Ishikawa (cell line): ENCODE measurements around the gene NMRAL1.

ENCODE experiments used
- CEBPB ChIP-seq: IDR thresholded peaks from 2 replicates; pipeline ENCODE4 v1.6.1; 2012
- EGR1 ChIP-seq: IDR thresholded peaks from 2 replicates; pipeline ENCODE4 v1.6.1; 2012
- EP300 ChIP-seq: IDR thresholded peaks from 2 replicates; pipeline ENCODE4 v1.6.1; 2012; ENCODE audit warnings: borderline replicate concordance
- NFIC ChIP-seq: IDR thresholded peaks from 2 replicates; pipeline ENCODE4 v1.6.1; 2012
- RAD21 ChIP-seq: IDR thresholded peaks from 2 replicates; pipeline ENCODE4 v1.6.1; 2012; ENCODE audit warnings: low read depth
- TCF12 ChIP-seq: IDR thresholded peaks from 2 replicates; pipeline ENCODE4 v1.6.1; 2012; ENCODE audit warnings: low read depth
- TEAD4 ChIP-seq: IDR thresholded peaks from 2 replicates; pipeline ENCODE4 v1.6.1; 2012
- YY1 ChIP-seq: IDR thresholded peaks from 2 replicates; pipeline ENCODE4 v1.6.1; 2012; ENCODE audit warnings: low read depth
- TF ChIP-seq, protein P1 (sequence below): IDR thresholded peaks from 2 replicates; pipeline ENCODE4 v1.6.1; 2012
- TF ChIP-seq, protein P2 (sequence below): IDR thresholded peaks from 2 replicates; pipeline ENCODE4 v1.6.1; 2012; ENCODE audit warnings: low read depth, mild to moderate bottlenecking

DNA sequence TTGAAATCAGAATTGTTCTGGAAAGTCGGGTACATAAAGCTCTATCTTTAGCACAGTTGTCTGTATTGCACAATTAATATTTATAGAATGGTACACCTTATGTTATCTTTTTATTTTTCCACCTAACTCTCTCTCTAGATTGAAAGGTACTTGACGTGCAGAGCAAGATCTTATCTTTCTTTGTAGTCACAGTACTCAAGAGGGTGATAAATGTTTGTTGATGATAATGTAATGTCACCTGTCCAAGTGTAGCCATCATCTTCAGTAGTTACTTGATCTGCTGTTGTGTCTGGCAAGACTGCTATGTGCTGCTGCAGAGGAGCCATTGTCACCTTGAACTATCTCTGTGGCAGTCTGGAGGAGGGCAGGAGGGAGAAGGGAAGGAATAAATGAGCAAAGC is 7.1 kb upstream of the NMRAL1 start:
- TF ChIP-seq CEBPB: no peak
- no peak for TF ChIP-seq EP300
- TF ChIP-seq, protein P1, sequence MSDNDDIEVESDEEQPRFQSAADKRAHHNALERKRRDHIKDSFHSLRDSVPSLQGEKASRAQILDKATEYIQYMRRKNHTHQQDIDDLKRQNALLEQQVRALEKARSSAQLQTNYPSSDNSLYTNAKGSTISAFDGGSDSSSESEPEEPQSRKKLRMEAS: no peak
- no peak for TF ChIP-seq NFIC
- no peak for TF ChIP-seq TEAD4
- TF ChIP-seq, protein P2, sequence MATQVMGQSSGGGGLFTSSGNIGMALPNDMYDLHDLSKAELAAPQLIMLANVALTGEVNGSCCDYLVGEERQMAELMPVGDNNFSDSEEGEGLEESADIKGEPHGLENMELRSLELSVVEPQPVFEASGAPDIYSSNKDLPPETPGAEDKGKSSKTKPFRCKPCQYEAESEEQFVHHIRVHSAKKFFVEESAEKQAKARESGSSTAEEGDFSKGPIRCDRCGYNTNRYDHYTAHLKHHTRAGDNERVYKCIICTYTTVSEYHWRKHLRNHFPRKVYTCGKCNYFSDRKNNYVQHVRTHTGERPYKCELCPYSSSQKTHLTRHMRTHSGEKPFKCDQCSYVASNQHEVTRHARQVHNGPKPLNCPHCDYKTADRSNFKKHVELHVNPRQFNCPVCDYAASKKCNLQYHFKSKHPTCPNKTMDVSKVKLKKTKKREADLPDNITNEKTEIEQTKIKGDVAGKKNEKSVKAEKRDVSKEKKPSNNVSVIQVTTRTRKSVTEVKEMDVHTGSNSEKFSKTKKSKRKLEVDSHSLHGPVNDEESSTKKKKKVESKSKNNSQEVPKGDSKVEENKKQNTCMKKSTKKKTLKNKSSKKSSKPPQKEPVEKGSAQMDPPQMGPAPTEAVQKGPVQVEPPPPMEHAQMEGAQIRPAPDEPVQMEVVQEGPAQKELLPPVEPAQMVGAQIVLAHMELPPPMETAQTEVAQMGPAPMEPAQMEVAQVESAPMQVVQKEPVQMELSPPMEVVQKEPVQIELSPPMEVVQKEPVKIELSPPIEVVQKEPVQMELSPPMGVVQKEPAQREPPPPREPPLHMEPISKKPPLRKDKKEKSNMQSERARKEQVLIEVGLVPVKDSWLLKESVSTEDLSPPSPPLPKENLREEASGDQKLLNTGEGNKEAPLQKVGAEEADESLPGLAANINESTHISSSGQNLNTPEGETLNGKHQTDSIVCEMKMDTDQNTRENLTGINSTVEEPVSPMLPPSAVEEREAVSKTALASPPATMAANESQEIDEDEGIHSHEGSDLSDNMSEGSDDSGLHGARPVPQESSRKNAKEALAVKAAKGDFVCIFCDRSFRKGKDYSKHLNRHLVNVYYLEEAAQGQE: no peak
- no peak for TF ChIP-seq EGR1
- no peak for TF ChIP-seq RAD21
- TF ChIP-seq YY1: no peak
- no peak for TF ChIP-seq TCF12
